K562 (cell line): Measurements from ENCODE around the gene PGAP2. TPM values are rescaled to one million over a fixed set of nuclear protein-coding genes. Genes with fewer than 3 reads are reported as not detected.

Experiments
- ARID1B ChIP-seq: fragments of 450-650 bp; IDR thresholded peaks from 2 replicates; pipeline ENCODE4 v1.6.1; 2016; ENCODE audit warnings: antibody characterized with exemption, mild to moderate bottlenecking, inconsistent platforms
- ELF1 ChIP-seq: fragments of 200-800 bp; sonication (Bioruptor generic); IDR thresholded peaks from 2 replicates; pipeline ENCODE4 v1.6.1; 2016; ENCODE audit warnings: missing genetic modification characterization, missing compliant biosample characterization
- ETS1 ChIP-seq: conservative IDR thresholded peaks from 2 replicates; pipeline ENCODE4 v1.6.1; 2011; ENCODE audit warnings: low read depth, mild to moderate bottlenecking, low read length; ENCODE audit not compliant: control insufficient read depth
- HDAC2 ChIP-seq: fragments of 450-650 bp; IDR thresholded peaks from 2 replicates; pipeline ENCODE4 v1.6.1; 2016; ENCODE audit warnings: mild to moderate bottlenecking
- KLF10 ChIP-seq: fragments of 250-450 bp; sonication (Bioruptor Pico); IDR thresholded peaks from 2 replicates; pipeline ENCODE4 v1.6.1; 2021; ENCODE audit warnings: matching md5 sums
- MCM3 ChIP-seq: fragments of 450-650 bp; IDR thresholded peaks from 2 replicates; pipeline ENCODE4 v1.6.1; 2016
- MIER1 ChIP-seq: fragments of 450-650 bp; IDR thresholded peaks from 2 replicates; pipeline ENCODE4 v1.6.1; 2016; ENCODE audit warnings: antibody characterized with exemption, mild to moderate bottlenecking, low read depth
- MTA2 ChIP-seq: fragments of 450-650 bp; IDR thresholded peaks from 2 replicates; pipeline ENCODE4 v1.6.1; 2016; ENCODE audit warnings: low read depth
- MTF1 ChIP-seq: fragments of 250-450 bp; sonication (Bioruptor Pico); IDR thresholded peaks from 2 replicates; pipeline ENCODE4 v1.9.0; 2021; ENCODE audit warnings: moderate library complexity, mild to moderate bottlenecking, inconsistent platforms, borderline replicate concordance
- NKRF ChIP-seq: fragments of 450-650 bp; IDR thresholded peaks from 2 replicates; pipeline ENCODE4 v1.6.1; 2016; ENCODE audit warnings: borderline replicate concordance
- NRF1 ChIP-seq, 2 experiments: fragments of 450-650 bp; IDR thresholded peaks in 1 of 2; conservative IDR thresholded peaks in 1 of 2; 2 replicates each; pipeline ENCODE4 v1.6.1; 2014; ENCODE audit warnings: mild to moderate bottlenecking in 2 of 2
- PHTF2 ChIP-seq: fragments of 250-450 bp; sonication (Bioruptor Pico); IDR thresholded peaks from 2 replicates; pipeline ENCODE4 v1.5.0; 2021; ENCODE audit warnings: mild to moderate bottlenecking
- ZNF12 ChIP-seq: sonication (generic); formaldehyde crosslinking; IDR thresholded peaks from 2 replicates; pipeline ENCODE4 v1.4.0; 2020; ENCODE audit warnings: mild to moderate bottlenecking, missing genetic modification reagents
- polyA plus RNA-seq, 8 experiments: library from polyadenylated mRNA; depleted of rRNA in 4 of 8; stranded (reverse) in 5 of 8; unstranded in 3 of 8; fragments of >200 nt; fragmentation: Nextera tagmentation in 2 of 8; fragmentation: Illumina TruSeq in 1 of 8; extraction: Ambion mirVana in 2 of 8; extraction: Trizol in 1 of 8; gene quantifications; 2 replicates each; pipeline versions ENCODE4 v1.2.1 to v1.2.3, GENCODE V29; 2011 to 2014; ENCODE audit warnings: inconsistent platforms in 1 of 8, missing spikeins in 1 of 8
- total RNA-seq, 7 experiments: library from RNA; depleted of rRNA in 6 of 7; stranded (reverse); fragments of >200 nt in 6 of 7; fragmentation: Illumina TruSeq in 2 of 7; extraction: Trizol in 2 of 7; gene quantifications; 2 replicates each; pipeline versions ENCODE4 v1.2.1 to v1.2.3, GENCODE V29; 2011 to 2021; ENCODE audit warnings: low replicate concordance in 1 of 7
- TF ChIP-seq, protein P1 (sequence below), 2 experiments: fragments of 450-650 bp; IDR thresholded peaks; 2 replicates each; pipeline ENCODE4 v1.6.1; 2018; ENCODE audit warnings: mild to moderate bottlenecking in 2 of 2, low read depth in 1 of 2; ENCODE audit not compliant: partially characterized antibody in 2 of 2
- TF ChIP-seq, protein P2 (sequence below), 2 experiments: fragments of 450-650 bp in 1 of 2; sonication (generic) in 1 of 2; formaldehyde crosslinking; conservative IDR thresholded peaks; 2 replicates each; pipeline versions ENCODE4 v1.4.0 to v1.8.1; 2020 to 2022; ENCODE audit warnings: mild to moderate bottlenecking in 1 of 2, missing genetic modification reagents in 1 of 2
- TF ChIP-seq, protein P3 (sequence below): sonication (generic); formaldehyde crosslinking; IDR thresholded peaks from 2 replicates; pipeline ENCODE4 v1.8.1; 2023; ENCODE audit warnings: mild to moderate bottlenecking, missing genetic modification reagents

The PGAP2 gene
- total and polyA plus RNA-seq, 9 of the 15 experiments (the other 6 are each of a cell fraction or from before 2014, with no cell fraction given) = 17.9 to 47.2 (median 33.7) TPM

GRCh38 chr11:3834664-3835461 lies 26.5 kb downstream of the PGAP2 start (continued):
- TF ChIP-seq ZNF12 (CRISPR knock-in tag) (no peak), PHTF2 (CRISPR knock-in tag) (no peak), HDAC2 (peak; percentile 54; the same call in 1 of the 2 replicates), ARID1B (peak; percentile 90), NRF1 (conservative IDR thresholded peaks at IDR 0.05 in 1 of 2, IDR thresholded peaks at IDR 0.05 in 1 of 2) (peak; percentile 35 to 40; a peak in 3 of 4 replicates), KLF10 (CRISPR knock-in tag) (no peak), MCM3 (no peak), MIER1 (no peak), ELF1 (tag) (no peak), ETS1 (peak; percentile 86), MTF1 (CRISPR knock-in tag) (no peak), NKRF (no peak), MTA2 (peak; percentile 49; the same call in 1 of the 2 replicates)
- TF ChIP-seq, protein P1, sequence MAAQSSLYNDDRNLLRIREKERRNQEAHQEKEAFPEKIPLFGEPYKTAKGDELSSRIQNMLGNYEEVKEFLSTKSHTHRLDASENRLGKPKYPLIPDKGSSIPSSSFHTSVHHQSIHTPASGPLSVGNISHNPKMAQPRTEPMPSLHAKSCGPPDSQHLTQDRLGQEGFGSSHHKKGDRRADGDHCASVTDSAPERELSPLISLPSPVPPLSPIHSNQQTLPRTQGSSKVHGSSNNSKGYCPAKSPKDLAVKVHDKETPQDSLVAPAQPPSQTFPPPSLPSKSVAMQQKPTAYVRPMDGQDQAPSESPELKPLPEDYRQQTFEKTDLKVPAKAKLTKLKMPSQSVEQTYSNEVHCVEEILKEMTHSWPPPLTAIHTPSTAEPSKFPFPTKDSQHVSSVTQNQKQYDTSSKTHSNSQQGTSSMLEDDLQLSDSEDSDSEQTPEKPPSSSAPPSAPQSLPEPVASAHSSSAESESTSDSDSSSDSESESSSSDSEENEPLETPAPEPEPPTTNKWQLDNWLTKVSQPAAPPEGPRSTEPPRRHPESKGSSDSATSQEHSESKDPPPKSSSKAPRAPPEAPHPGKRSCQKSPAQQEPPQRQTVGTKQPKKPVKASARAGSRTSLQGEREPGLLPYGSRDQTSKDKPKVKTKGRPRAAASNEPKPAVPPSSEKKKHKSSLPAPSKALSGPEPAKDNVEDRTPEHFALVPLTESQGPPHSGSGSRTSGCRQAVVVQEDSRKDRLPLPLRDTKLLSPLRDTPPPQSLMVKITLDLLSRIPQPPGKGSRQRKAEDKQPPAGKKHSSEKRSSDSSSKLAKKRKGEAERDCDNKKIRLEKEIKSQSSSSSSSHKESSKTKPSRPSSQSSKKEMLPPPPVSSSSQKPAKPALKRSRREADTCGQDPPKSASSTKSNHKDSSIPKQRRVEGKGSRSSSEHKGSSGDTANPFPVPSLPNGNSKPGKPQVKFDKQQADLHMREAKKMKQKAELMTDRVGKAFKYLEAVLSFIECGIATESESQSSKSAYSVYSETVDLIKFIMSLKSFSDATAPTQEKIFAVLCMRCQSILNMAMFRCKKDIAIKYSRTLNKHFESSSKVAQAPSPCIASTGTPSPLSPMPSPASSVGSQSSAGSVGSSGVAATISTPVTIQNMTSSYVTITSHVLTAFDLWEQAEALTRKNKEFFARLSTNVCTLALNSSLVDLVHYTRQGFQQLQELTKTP (IDR thresholded peaks at IDR 0.05; ENCODE audit: low read depth in 1 of 2, partially characterized antibody in 2 of 2) = peak in 1 of 2 experiments; percentile 87
- TF ChIP-seq, protein P2, sequence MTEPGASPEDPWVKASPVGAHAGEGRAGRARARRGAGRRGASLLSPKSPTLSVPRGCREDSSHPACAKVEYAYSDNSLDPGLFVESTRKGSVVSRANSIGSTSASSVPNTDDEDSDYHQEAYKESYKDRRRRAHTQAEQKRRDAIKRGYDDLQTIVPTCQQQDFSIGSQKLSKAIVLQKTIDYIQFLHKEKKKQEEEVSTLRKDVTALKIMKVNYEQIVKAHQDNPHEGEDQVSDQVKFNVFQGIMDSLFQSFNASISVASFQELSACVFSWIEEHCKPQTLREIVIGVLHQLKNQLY (CRISPR knock-in tag; conservative IDR thresholded peaks at IDR 0.05) = no peak
- TF ChIP-seq, protein P3, sequence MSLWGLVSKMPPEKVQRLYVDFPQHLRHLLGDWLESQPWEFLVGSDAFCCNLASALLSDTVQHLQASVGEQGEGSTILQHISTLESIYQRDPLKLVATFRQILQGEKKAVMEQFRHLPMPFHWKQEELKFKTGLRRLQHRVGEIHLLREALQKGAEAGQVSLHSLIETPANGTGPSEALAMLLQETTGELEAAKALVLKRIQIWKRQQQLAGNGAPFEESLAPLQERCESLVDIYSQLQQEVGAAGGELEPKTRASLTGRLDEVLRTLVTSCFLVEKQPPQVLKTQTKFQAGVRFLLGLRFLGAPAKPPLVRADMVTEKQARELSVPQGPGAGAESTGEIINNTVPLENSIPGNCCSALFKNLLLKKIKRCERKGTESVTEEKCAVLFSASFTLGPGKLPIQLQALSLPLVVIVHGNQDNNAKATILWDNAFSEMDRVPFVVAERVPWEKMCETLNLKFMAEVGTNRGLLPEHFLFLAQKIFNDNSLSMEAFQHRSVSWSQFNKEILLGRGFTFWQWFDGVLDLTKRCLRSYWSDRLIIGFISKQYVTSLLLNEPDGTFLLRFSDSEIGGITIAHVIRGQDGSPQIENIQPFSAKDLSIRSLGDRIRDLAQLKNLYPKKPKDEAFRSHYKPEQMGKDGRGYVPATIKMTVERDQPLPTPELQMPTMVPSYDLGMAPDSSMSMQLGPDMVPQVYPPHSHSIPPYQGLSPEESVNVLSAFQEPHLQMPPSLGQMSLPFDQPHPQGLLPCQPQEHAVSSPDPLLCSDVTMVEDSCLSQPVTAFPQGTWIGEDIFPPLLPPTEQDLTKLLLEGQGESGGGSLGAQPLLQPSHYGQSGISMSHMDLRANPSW (CRISPR knock-in tag) = no peak
